GM19240 (cell line): ENCODE results near the gene CLEC4M.
"Not testable (repeated sequence)": the region's sequence is repeated elsewhere in the genome, so short reads cannot be mapped to it uniquely, and the experiment has no call there.

Source experiments
- DNase-seq: peaks from one replicate; pipeline ENCODE4 v3.0.0; 2011; ENCODE audit warnings: low spot score; ENCODE audit not compliant: insufficient read length

Gene CLEC4M

GRCh38 chr19:7740682-7741054 lies 22.4 kb upstream of the CLEC4M start:
- no peak for DNase-seq

GRCh38 chr19:7742575-7742974 lies 20.5 kb upstream of the CLEC4M start:
- no peak for DNase-seq

- no peak for DNase-seq
Measured at GRCh38 chr19:7742991-7743390, 20.1 kb upstream of the CLEC4M start.

DNA sequence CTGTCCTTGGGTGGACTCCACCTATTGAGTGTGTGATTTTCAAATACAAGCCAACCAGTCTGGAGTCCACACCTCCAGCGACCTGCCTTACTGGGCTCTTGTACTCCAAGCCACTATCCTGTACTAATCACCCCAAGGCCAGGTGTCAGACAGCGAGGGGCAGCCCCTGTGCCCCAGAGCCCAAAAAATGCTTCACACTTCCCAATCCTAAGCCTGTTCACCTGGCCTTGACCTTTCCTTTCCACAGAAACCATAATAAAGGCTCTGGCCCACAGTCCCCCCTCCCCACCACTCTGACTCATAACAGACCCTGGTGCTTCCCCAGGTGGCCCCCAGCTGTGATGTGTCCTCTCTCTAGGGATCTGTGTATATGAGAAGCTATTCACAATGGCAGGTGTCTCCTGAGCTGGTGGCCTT lies 19.6 kb upstream of the CLEC4M start:
- peak; percentile 52 for DNase-seq

GRCh38 chr19:7744199-7744786 lies 18.8 kb upstream of the CLEC4M start:
- no peak for DNase-seq

DNA sequence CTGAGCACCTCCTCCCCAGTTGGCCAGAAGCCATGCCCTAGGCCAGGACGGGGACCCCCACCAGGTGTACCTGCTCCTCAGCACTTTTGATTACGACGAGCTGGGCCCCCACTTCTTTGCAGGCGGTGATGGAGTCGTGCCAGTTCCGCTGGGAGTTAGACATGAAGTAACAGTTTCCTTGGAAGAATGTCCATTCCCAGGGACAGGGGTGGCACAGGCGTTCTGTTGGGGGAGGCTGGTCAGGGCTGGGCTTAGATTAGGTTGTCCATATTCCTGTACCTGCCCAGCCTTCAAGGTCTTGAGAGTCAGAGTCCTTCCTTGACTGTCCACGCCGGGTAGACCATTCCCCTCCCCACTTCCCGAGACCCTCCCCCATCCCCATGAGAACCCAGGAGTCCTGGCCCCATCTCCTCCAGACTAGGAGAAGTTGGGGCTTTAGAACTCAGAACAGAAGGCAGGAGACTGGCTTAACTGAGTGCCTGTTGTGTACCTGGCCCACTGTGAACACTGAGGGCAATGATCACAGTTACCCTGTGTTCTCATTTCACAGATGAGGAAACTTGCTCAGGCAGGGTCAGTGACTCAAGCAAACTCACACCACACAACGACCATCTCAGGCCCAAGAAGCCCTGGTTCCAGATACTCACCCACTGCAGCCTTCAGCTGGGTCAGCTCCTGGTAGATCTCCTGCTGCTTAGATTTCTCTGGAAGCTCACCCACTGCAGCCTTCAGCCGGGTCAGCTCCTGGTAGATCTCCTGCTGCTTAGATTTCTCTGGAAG lies 18.0 kb upstream of the CLEC4M start:
- no peak for DNase-seq

DNA sequence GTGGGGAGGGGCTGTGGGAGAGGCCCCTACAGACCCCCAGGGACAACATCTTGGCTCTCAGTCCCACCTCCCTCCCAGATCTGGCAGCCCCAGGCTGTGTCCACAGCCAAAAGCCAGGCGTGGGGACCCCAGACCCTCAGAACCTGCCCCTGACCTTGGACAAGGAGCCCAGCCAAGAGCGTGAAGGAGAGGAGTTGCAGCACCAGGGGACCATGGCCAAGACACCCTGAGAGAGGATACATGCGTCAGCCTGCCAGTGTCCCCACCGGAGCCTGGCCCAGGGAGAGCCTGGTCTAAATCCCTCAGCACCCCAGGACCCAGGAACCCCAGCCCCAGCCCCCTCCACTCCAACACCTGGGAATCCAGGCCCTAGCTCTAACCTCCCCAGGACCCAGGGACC lies 16.7 kb upstream of the CLEC4M start:
- not testable (repeated sequence) for DNase-seq

DNA sequence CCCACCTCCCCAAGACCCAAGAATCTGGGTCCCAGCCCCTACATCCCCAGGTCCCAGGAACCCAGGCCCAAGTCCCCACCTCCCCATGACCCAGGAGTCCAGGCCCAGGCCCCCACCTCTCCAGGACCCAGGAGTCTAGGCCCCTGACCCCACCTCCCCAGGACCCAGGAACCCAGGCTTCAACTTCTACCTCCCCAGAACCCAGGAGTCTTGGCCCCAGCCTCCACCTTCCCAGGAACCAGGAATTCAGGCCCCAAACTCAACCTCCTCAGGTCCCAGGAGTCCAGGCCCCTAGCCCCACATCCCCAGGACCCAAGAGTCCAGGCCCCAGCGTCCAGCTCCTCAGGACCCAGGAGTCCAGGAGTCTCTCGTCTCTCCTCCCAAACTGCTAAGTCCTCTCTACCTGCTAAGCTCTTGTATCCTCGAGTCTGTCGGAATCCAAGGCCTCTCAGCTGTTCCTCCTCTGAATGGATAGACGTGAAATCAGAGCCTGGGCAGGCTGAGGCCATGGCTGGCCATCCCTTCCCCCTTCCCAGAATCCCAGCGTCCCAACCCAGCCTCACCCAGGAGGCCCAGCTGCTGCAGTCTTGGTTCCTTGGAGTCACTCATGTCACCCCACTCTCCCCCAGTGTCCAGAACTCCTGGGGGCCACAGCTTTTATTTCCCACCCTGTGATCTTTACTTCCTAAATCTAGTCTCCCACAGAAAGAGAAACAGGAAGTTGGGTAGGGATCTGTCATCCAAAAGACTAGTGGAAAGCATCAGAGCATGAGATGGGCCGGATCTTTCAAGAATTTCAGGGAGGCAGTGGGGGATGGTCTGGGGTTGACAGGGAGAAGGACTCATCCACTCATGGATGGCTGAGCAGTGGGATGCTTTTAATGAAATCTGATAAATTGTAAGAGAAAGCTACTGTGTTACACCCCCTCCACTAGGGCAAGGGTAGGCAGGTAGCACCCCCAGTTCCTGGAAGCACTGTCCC lies 15.8 kb upstream of the CLEC4M start, which contains the start of gene CD209:
Gene CD209 (minus strand): TSS at position 632 of the 982 bp plus-strand sequence. CDS start 23 bp downstream, at position 609.
- DNase-seq: no peak

DNA sequence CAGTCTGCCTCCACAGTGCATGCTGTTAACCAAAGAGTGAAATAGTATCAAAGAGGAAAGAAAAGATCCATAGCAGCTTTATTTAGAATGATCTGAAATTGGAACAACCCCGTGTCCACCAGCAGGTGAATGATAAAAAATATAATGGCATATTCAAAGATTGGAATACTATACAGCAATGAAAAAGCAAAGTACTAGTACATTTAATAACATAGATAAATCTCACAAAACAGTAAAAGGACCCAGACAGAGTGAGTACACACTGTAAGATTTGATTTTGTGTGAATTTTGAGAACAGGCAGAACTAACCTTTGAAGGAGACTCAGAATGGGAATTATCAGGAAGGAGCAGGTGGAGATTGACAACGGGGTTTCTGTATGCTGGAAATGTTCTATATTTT lies 14.9 kb upstream of the CLEC4M start:
- DNase-seq: no peak

DNA sequence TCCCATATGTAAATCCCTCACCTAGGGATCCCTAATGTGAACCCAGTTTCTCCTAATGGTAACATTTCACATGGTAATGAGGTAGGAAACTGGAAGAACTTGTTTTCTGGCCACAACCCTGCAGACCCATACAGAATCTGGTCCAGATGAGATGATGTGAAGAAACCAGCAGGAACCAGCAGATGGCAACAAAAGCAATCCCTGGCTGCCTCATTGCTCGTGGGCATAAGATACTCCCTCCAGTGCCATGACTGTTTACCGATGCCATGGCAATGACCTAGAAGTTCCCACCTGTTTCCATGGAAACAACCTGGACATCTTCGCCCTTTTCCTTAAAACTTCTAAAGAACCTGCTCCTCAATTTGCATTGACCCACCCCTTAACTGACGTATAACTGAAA lies 14.3 kb upstream of the CLEC4M start:
- no peak for DNase-seq

DNA sequence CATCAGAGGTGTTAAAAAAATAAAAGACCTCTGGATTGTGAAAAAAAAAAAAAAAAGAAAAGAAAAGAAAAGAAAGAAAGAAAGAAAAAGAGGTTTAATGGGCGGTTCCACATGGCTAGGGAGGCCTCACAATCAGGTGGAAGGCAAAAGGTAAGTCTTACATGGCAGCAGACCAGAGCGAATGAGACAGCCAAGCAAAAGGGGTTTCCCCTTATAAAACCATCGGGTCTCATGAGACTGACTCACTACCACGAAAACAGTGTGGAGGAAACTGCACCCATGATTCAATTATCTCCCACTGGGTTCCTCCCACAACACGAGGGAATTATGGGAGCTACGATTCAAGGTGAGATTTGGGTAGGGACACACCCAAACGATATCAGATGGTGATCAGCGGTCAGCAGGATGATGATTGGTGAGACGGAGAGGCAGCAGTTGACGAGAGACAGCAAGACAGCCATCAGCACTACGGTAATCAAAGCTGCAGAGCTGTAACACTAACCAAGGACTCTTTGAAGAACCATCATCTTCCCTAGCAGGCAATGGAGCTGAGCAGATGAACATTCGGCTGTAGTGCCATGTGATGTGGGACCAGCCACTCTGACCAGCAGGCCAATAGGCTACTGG lies 11.8 kb upstream of the CLEC4M start:
- DNase-seq: no peak

DNA sequence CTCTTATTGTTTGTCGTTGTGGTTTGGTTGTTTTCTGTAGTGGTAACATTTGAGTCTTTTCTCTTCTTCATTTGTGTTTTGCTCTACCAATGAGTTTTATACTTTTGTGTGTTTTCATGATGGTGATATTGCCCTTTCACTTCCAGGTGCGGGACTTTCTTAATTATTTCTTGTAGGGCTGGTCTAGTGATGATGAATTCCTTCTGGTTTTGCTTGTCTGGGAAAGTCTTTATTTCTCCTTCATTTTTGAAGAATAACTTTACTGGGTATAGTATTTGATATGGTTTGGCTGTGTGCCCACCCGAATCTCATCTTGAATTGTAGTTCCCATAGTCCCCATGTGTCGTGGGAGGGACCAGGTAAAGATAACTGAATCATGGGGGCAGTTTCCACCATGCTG lies 6.8 kb upstream of the CLEC4M start:
- no peak for DNase-seq

GRCh38 chr19:7757358-7757757 lies 5.7 kb upstream of the CLEC4M start:
- no peak for DNase-seq

DNA sequence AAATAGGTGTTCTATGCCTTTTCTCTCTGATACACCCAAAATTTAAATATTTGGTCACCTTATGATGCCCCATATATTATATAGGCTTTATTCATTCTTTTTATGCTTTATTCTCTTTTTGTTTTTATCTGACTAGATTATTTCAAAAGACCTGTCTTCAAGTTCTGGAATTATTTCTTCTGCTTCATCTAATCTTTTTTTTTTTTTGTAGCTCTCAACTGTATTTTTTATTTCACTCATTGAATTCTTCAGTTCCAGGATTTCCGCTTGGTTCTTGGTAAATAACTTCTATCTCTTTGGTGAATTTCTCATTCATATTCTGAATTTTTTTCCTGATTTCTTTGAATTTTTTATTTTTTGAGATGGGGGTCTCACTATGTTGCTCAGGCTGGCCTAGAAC lies 3.9 kb upstream of the CLEC4M start:
- no peak for DNase-seq

DNA sequence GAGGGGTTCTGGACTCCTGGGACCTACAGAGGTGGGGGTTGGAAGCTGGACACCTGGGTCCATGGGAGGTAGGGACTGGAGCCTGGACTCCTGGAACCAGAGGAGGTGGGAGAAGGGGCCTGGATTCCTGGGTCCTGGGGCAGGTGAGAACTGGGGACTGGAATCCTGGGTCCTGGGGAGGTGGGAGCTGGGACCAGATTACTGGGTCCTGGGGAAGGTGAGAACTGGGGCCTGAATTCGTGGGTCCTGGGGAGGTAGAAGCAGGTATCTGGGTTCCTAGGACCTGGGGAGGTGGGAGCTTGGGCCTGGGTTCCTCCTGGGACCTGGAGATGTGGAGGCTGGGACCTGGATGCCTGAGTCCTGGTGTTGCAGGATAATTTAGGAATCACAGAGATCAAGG lies 653 bp downstream of the CLEC4M start:
- no peak for DNase-seq

GRCh38 chr19:7764157-7764556 lies 1.1 kb downstream of the CLEC4M start:
- DNase-seq: not testable (repeated sequence)

DNA sequence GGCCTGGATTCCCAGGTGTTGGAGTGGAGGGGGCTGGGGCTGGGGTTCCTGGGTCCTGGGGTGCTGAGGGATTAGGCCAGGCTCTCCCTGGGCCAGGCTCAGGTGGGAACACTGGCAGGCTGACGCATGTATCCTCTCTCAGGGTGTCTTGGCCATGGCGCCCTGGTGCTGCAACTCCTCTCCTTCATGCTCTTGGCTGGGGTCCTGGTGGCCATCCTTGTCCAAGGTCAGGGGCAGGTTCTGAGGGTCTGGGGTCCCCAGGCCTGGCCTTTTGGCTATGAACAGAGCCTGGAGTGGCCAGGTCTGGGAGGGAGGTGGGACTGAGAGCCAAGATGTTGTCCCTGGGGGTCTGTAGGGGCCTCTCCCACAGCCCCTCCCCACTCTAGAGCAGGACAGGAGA lies 2.0 kb downstream of the CLEC4M start:
- DNase-seq: not testable (repeated sequence)

GRCh38 chr19:7766535-7766934 lies 3.5 kb downstream of the CLEC4M start:
- no peak for DNase-seq

DNA sequence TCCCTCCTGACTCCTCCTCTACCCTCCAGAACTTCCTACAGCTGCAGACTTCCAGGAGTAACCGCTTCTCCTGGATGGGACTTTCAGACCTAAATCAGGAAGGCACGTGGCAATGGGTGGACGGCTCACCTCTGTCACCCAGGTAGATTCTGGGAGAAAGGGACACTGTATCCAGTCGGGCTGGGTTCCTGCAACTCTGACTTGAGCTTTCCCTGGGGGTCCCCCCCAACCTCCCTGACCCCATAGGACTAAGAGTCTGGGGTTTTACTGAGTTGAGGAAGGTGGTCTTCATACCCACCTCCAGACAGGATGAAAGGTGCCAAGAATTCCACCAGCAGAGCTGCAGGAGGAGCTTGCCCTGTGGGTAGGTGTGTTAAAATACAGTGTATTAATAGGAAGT lies 4.4 kb downstream of the CLEC4M start:
- DNase-seq: no peak

DNA sequence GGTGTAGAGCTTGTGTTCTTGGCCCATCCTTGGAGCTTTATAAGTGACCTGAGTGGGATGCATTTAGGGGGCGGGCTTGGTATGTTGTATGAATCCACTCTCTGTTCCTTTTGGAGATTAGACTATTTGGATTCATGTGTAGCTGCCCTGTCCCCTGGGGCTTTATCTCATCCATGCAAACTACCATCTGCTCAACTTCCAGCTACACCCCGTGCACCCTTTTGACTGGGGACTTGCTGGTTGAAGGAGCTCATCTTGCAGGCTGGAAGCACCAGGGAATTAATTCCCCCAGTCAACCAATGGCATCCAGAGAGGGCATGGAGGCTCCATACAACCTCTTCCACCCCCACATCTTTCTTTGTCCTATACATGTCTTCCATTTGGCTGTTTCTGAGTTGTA lies 6.1 kb downstream of the CLEC4M start:
- no peak for DNase-seq

DNA sequence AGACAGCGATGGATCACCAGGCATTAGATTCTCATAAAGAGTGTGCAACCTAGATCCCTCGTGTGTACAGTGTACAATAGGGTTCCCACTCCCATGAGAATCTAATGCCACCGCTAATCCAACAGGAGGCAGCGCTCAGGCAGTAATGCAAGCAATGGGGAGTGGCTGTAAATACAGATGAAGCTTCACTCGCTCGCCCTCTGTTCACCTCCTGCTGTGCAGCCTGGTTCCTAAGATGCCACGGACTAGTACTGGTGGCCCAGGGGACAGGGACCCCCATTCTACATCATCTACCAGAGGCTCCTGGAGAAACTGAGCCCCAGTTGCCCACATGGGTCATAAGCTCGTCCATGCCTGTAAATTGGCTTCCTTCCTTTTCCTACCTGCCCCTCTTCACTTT lies 8.0 kb downstream of the CLEC4M start:
- no peak for DNase-seq
